ENCODE results near the gene ARID5A.
"Not testable (repeated sequence)": the region's sequence is repeated elsewhere in the genome, so short reads cannot be mapped to it uniquely, and the experiment has no call there.

ARID5A gene, protein sequence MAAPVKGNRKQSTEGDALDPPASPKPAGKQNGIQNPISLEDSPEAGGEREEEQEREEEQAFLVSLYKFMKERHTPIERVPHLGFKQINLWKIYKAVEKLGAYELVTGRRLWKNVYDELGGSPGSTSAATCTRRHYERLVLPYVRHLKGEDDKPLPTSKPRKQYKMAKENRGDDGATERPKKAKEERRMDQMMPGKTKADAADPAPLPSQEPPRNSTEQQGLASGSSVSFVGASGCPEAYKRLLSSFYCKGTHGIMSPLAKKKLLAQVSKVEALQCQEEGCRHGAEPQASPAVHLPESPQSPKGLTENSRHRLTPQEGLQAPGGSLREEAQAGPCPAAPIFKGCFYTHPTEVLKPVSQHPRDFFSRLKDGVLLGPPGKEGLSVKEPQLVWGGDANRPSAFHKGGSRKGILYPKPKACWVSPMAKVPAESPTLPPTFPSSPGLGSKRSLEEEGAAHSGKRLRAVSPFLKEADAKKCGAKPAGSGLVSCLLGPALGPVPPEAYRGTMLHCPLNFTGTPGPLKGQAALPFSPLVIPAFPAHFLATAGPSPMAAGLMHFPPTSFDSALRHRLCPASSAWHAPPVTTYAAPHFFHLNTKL

GRCh38 chr2:96536445-96537065 lies at the start of gene ARID5A:
TSS of gene ARID5A (plus strand) at chr2:96536752. CDS start at chr2:96536827, 75 bp downstream.
- no peak for FAIRE-seq

DNA sequence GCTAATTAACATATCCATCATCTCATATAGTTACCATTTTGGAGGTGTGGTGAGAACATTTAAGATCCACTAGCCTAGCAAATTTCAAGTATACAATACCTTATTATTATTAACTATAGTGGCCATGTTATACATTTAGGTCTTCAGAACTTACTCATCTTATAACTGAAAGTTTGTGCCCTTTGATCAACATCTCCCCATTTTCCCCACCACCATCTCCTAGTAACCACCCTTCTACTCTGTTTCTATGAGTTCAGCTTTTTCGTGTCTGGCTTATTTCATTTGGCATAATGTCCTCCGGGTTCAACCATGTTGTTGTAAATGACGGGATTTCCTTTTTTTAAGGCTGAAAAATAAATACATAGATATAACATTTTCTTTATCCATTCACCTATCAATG lies 47.3 kb upstream of the ARID5A start:
- FAIRE-seq, result no peak

DNA sequence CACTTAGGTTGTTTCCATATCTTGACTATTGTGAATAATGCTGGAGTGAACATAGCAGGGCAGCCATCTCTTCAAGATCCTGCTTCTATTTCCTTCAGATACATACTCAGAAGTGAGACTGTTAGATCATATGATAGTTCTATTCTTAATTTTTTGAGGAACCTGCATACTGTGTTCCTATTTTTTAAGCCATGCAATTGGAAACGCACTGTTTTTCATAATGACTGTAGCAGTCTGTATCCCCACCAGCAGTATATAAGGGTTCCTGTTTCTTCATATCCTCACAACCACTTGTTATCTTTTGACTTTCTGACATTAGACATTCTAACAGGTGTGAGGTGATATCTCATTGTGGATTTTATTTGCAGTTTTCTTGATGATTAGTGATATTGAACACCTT lies 46.9 kb upstream of the ARID5A start:
- no peak for FAIRE-seq

DNA sequence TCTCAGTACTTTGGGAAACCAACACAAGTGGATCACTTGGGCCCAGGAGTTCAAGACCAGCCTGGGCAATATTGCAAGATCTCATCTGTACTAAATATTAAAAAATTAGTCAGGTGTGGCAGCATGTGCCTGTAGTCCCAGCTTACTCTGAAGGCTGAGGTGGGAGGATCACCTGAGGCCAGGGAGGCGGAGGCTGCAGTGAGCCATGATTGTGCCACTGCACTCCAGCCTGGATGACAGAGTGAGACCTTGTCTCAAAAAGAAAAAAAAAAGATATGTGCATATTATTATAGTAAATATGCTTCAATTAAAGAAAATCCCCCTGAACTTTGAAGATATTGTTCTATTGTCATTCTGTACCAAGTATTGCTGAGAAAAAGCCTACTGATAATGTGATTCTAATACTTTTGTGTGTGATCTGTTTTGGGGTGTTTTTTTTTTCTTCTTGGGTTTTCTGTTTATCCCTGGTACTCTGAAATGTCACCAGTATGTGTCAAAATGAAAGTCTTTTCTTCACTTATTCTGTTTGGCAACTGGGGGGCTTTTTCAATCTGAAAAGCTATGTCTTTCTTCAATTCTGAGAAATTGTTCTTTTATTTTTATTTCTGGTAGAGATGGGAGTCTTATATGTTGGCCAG lies 44.6 kb upstream of the ARID5A start:
- FAIRE-seq, result no peak

DNA sequence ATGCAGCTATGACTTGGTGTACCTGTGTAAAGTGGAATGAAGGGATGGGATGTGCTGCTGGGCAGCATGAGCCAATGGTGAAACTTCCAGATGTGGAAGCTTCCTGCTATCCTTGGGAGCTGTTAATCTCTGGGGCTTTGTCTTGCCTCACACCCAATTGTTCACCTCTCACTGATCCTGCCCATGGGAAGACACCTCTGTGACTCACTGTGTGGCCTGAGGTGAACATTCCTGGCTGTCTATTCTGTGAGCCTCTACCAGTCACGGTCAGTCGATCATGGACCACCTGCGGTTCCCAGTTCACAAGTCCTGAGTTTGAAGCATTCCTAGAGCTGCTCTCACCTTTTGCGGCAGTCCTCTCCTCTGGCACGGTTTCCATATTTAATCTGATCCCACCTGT lies 43.5 kb upstream of the ARID5A start:
- no peak for FAIRE-seq

- FAIRE-seq, result no peak
Measured at GRCh38 chr2:96494188-96494587, 42.4 kb upstream of the ARID5A start.

GRCh38 chr2:96495982-96496629 lies 40.4 kb upstream of the ARID5A start:
- no peak for FAIRE-seq

GRCh38 chr2:96498021-96498431 lies 38.5 kb upstream of the ARID5A start:
- FAIRE-seq, result no peak

GRCh38 chr2:96498611-96499010 lies 37.9 kb upstream of the ARID5A start:
- FAIRE-seq, result not testable (repeated sequence)

DNA sequence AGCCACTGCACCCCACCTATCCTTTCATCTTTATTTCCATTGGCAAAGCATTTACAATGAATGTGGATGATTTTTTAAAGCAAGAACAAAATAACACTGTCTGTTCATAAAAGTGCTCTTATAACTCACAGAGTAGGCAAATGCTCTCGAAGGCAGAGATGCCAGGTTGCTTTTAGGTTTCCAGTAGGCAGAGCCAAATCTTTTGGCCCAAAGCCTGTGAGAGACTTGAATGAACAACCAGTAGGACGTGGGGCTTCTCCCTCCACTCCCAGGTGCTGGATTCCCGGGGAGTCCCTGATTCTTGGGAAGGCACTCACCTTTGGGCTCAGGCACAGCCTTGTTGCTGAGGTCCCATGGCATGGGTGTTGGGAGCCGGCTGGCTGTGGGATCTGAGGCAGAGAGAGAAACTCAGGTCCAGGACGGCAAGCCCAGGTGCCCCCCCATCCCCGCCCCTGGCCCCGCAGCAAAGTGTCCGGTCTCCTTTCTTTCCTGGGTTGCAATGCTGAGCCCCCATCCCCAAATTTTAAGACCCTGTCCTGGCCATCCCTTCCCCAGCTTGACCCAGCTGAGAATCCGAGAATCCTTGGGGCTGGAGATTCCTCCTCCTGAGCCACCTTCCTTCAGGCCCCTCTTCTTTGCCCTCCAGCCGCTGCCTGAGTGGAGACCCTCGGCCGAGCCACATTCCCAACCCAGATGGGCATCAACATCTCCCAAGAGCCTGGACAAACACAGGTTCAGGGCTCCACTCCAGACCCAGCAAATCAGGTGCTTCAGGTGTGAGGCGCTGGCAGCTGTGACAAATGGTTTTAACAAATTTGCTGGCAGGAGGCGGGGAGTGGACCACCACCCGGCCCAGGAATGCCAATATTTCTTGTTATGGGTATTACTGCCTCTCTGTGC lies 37.2 kb upstream of the ARID5A start:
- no peak for FAIRE-seq

DNA sequence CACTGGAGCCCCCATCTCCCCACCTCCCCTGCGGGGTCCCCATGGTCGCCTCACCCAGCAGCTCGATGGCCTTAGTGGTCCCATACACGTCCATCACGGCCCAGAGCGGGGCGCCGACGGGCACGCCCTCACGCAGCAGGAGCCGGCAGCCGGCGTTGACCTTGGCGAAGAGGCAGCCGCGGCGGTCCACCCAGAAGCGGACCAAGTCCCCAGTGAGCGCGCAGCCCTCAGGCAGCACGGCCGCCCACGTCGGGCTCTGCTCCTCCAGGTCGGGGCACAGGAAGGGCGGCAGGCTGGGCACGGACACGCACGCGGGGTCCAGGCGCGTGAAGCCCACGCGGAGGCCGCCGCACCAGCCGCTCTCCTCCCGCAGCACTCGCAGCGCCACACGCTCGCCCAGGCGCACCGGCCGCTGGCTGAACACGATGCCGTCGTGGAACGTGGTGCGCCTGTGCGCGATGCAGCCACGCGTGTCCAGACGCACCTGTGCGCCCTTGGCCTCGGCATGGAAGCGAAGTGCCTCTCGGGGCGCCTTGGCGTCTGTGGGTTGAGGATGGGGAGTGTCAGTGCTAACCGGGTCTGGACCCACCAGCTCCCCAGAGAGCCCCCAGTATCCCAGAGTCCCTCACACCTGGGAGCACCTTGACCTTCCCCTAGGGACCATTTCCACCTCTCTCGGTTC lies 36.0 kb upstream of the ARID5A start:
- no peak for FAIRE-seq

DNA sequence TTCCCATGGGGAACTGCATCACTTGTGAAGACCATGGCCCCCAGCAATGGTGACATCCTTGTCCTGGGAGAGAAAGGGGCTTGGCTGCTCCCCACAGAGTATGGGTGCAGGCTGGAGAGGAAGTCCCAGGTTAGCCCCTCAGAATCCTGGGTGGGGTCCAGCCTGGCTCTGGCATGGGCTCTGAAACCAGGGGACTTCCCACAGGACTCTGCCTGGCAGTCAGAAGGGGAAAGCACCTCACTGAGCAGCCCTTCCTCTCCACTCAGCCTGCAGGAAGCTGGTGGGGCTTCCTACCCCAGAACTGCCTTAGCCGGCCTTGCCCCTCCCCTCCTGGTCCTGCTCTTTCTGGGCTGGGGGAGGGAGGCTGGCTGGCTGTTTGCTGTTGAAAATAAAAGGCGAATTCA lies 35.1 kb upstream of the ARID5A start:
- FAIRE-seq, result no peak

GRCh38 chr2:96501886-96502810 lies 34.4 kb upstream of the ARID5A start:
- no peak for FAIRE-seq

- FAIRE-seq, result no peak
Measured at GRCh38 chr2:96502891-96503636, 33.5 kb upstream of the ARID5A start.

GRCh38 chr2:96503637-96504243 lies 32.8 kb upstream of the ARID5A start:
- no peak for FAIRE-seq

- FAIRE-seq, result no peak
Measured at GRCh38 chr2:96505231-96505889, 31.2 kb upstream of the ARID5A start, which contains the start of gene NEURL3. TSS of gene NEURL3 (minus strand) at chr2:96505357. CDS start at chr2:96505286, 71 bp downstream.

GRCh38 chr2:96506016-96506906 lies 30.3 kb upstream of the ARID5A start:
- FAIRE-seq, result no peak
